Occipital lobe (tissue), 3 donors: Measurements from ENCODE around the gene UBE2F. TPM values are rescaled to one million over a fixed set of nuclear protein-coding genes. Genes with fewer than 3 reads are reported as not detected.

Experiments used
- DNase-seq: peaks from one replicate; lab custom pipeline; 2025; lab: John Stamatoyannopoulos, UW
- small RNA-seq: library from RNA; depleted of rRNA; stranded (forward); fragments of <200 nt; gene quantifications from one replicate; pipeline ENCODE3, GENCODE V24; 2014
- total RNA-seq: library from RNA; depleted of rRNA; stranded (reverse); fragments of >200 nt; gene quantifications from one replicate; pipeline ENCODE4 v1.2.3, GENCODE V29; 2014

Gene UBE2F
- total RNA-seq, 1 donor from 2014 or later: 30.9 TPM

GRCh38 chr2:238079874-238080327, 113.1 kb downstream of the UBE2F start:
- DNase-seq: no peak

GRCh38 chr2:238080518-238080917, 113.7 kb downstream of the UBE2F start:
- no peak for DNase-seq

DNA sequence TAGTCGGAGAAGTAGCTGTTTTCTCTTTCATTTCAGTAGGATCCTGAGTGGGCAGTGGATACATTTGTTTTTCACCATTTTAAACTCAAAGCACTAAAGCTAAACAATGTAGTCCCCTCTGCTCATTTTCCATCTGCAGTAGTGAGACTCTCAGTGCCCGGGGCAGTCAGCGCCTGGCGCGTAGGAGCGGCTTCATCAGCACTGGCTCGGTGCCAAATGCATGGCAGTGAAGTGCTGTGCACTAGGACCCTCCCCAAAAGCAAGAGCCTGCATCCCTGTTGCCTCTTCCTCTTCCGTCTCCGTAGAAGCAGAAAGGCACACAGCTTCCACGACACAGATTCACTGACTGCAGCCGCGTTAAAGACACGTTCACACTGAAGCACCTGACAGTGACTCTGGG, 114.3 kb downstream of the UBE2F start:
- DNase-seq: no peak

DNA sequence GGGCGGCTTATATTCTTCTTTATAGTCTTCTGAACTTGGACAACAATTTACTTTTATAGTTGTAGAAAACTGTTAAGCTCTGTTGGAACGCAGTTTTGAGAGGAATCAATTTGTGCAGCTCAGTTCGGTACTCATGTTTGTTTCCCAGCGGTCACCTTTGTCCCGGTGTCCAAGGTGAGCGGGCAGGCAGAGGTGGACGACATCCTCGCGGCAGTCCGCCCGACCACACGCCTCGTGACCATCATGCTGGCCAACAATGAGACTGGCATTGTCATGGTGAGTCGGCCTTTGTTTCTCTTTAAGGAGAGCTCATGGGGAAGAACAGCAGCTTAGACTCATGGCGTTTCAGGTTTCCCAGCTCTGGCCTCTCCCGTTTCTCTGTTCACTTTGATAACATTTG, 114.7 kb downstream of the UBE2F start:
- DNase-seq: no peak

GRCh38 chr2:238082151-238082550, 115.3 kb downstream of the UBE2F start:
- DNase-seq: no peak

- no peak for DNase-seq
These were observed 116.0 kb downstream of the UBE2F start for GRCh38 chr2:238082827-238083226.

GRCh38 chr2:238083919-238084318, 117.1 kb downstream of the UBE2F start:
- DNase-seq: no peak

- no peak for DNase-seq
These were observed 117.9 kb downstream of the UBE2F start for GRCh38 chr2:238084761-238085160.

GRCh38 chr2:238085899-238086298, 119.1 kb downstream of the UBE2F start:
- no peak for DNase-seq

DNA sequence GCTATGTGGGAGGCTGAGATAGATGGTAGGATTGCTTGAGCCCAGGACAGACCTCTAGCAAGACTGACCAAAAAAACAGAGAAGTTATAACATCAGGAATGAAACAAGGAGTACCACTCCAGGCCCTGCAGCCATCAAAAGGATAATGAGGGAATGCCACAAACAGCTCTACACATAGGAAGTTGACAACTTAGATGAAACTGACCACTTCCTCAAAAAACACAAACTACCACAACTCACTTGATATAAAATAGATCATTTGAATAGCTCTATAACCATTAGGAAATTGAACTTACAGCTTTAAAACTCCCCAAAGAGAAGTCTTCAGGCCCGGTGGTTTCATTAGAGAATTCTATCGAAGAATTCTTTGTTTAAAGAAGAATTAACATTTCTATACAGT, 120.4 kb downstream of the UBE2F start:
- no peak for DNase-seq

DNA sequence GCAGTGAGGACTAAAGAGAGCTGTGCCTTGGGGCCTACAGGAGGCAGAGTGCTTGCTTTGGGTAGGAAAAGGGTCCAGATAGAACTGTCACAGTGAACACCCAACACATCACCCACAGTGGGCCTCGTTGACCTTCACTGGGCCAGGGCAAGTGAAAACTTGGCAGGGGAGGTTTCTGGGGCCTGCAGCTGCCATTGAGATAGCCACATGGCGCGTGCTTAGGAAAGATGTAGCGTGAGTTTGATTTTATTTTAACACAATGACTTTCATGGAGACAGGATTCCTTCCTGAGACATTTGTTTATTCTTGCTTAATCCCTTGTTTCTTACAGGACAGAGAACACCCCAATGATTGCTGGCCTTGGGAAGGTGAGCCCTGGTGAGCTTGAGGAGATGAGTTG, 124.1 kb downstream of the UBE2F start:
- DNase-seq: no peak

DNA sequence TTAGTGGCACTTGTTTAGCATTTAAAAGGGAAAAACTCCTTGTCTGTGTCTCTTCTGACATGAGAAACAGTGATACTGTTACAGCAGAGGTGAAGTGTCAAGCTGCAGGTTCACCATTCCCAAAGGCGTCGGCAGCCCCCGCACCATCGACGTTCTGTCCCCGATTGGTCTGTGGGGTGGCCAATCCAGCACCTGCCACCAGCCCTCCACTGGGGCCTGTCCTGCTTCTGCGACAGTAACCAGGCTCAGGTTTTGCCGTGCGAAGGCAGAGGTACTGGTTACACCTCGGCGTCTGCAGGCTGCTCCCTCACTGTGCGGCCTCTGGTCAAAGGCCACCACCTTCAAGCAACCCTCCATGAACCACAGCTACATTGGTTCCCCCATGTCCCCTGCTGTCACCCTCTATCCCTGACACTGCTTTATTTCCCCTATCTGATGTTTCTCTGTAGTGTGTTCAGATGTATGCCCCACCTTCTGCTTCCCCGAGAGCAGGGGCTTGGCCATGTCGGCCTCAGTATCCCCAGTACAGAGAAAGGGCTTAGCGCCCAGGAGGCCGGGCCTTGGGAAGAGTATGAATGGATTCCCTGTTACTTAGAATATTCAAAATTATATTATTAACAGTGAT, 124.7 kb downstream of the UBE2F start:
- DNase-seq: no peak

Small RNA genes lying within 50 kb of the gene (small RNA-seq; reads per million reads assigned to genes)
- not detected for gene RNU6-1333P

Other genes starting within 250 kb of the UBE2F start
- 5.1 TPM for gene RBM44, start 168.2 kb upstream of the UBE2F start, total RNA-seq
- 2.7 TPM for gene RAMP1, start 107.4 kb upstream of the UBE2F start, total RNA-seq
- gene SCLY, start 94.0 kb downstream of the UBE2F start, total RNA-seq: 9.2 TPM
- gene ESPNL, start 133.3 kb downstream of the UBE2F start, total RNA-seq: 0.16 TPM
- 0.16 TPM for gene KLHL30, start 171.7 kb downstream of the UBE2F start, total RNA-seq
- gene ERFE, start 192.0 kb downstream of the UBE2F start, total RNA-seq: 1.6 TPM
- 78.3 TPM for gene ILKAP, start 236.7 kb downstream of the UBE2F start, total RNA-seq